Keratinocyte (primary cell): ENCODE data around the gene GDF9. TPM values are rescaled to one million over a fixed set of nuclear protein-coding genes. Genes with fewer than 3 reads are reported as not detected.

ENCODE experiments used
- DNase-seq: peaks from one replicate; pipeline ENCODE4 v3.0.0-alpha.2; 2011; ENCODE audit warnings: low read depth, missing footprints, low spot score
- FAIRE-seq: peaks from 2 replicates; lab custom pipeline; 2011; peaks lifted over from hg19 to GRCh38; lab: Jason Lieb, UNC
- H2AFZ ChIP-seq: 2 replicates; pipeline ENCODE4 v1.6.0; 2012; ENCODE audit warnings: low read length, control low read depth, inconsistent platforms; ENCODE audit not compliant: control insufficient read depth
- H3K27ac ChIP-seq: 2 replicates; pipeline ENCODE4 v1.5.1; 2011; ENCODE audit warnings: low read length; ENCODE audit not compliant: control insufficient read depth, insufficient read depth
- H3K27me3 ChIP-seq: 3 replicates; pipeline ENCODE4 v1.6.0; 2011; ENCODE audit warnings: low read length; ENCODE audit not compliant: control insufficient read depth, insufficient read depth; ENCODE audit errors: extremely low read depth
- H3K36me3 ChIP-seq, 2 experiments: 2 replicates in 1 of 2; 3 replicates in 1 of 2; pipeline ENCODE4 v1.5.1; 2011; ENCODE audit warnings: low read length in 2 of 2, mild to moderate bottlenecking in 1 of 2; ENCODE audit not compliant: control insufficient read depth in 2 of 2, insufficient read depth in 2 of 2; ENCODE audit errors: extremely low read depth in 1 of 2
- H3K4me1 ChIP-seq: 3 replicates; pipeline ENCODE4 v1.5.1; 2011; ENCODE audit warnings: low read length; ENCODE audit not compliant: control insufficient read depth, insufficient read depth; ENCODE audit errors: extremely low read depth
- H3K4me2 ChIP-seq: 3 replicates; pipeline ENCODE4 v1.6.0; 2011; ENCODE audit warnings: low read depth, low read length; ENCODE audit not compliant: control insufficient read depth, insufficient read depth; ENCODE audit errors: extremely low read depth
- H3K4me3 ChIP-seq, 3 experiments: fragments of 200-600 bp in 1 of 3; sonication (generic) in 1 of 3; 2 replicates in 2 of 3; 3 replicates in 1 of 3; pipeline ENCODE4 v1.5.1; 2011 to 2016; ENCODE audit warnings: low read length in 3 of 3, mild to moderate bottlenecking in 3 of 3, control low read depth in 2 of 3, inconsistent platforms in 1 of 3, low read depth in 1 of 3, mixed read lengths in 1 of 3, mixed run types in 1 of 3, moderate library complexity in 1 of 3; ENCODE audit not compliant: control insufficient read depth in 2 of 3, insufficient read depth in 2 of 3; ENCODE audit errors: extremely low read depth in 1 of 3
- H3K79me2 ChIP-seq: 2 replicates; pipeline ENCODE4 v1.6.0; 2012; ENCODE audit warnings: low read length; ENCODE audit not compliant: control insufficient read depth, insufficient read depth
- H3K9ac ChIP-seq: 3 replicates; pipeline ENCODE4 v1.6.0; 2011; ENCODE audit warnings: low read length; ENCODE audit not compliant: control insufficient read depth, insufficient read depth; ENCODE audit errors: extremely low read depth
- H3K9me1 ChIP-seq: 3 replicates; pipeline ENCODE4 v1.6.0; 2011; ENCODE audit warnings: low read length; ENCODE audit not compliant: control insufficient read depth, insufficient read depth; ENCODE audit errors: extremely low read depth
- H3K9me3 ChIP-seq: 2 replicates; pipeline ENCODE4 v1.5.1; 2012; ENCODE audit warnings: low read depth, low read length; ENCODE audit not compliant: control insufficient read depth
- H4K20me1 ChIP-seq: 3 replicates; pipeline ENCODE4 v1.6.0; 2011; ENCODE audit warnings: low read length; ENCODE audit not compliant: control insufficient read depth, insufficient read depth; ENCODE audit errors: extremely low read depth
- CTCF ChIP-seq, 3 experiments: IDR thresholded peaks in 1 of 3; conservative IDR thresholded peaks in 1 of 3; optimal IDR thresholded peaks in 1 of 3; 2 replicates in 2 of 3; 3 replicates in 1 of 3; pipeline versions ENCODE3 to v1.5.1; 2011; ENCODE audit warnings: low read length in 3 of 3, mild to moderate bottlenecking in 3 of 3, moderate library complexity in 2 of 3, control low read depth in 1 of 3, inconsistent platforms in 1 of 3; ENCODE audit not compliant: insufficient read depth in 2 of 3; ENCODE audit errors: extremely low read depth in 1 of 3
- EZH2 ChIP-seq: IDR thresholded peaks from one replicate; pipeline ENCODE4 v1.6.1; 2012; ENCODE audit warnings: inconsistent platforms, mild to moderate bottlenecking, low read length, moderate library complexity
- dilution Hi-C: fragments of 300-500 bp; cut with MboI; formaldehyde crosslinking; loops from one replicate; pipeline ENCODE4 v1.7.0; 2020; ENCODE audit warnings: low sequenced_read_pairs; ENCODE audit not compliant: extremely low pct_ligation_motif_present
- polyA plus RNA-seq, 5 experiments: library from polyadenylated mRNA; depleted of rRNA in 3 of 5; stranded (reverse) in 3 of 5; stranded (forward) in 1 of 5; unstranded in 1 of 5; fragments of >200 nt; gene quantifications; 1 replicate in 1 of 5; 2 replicates in 3 of 5; 3 replicates in 1 of 5; pipeline versions ENCODE4 v1.2.1 to v1.2.3, GENCODE V29; 2011 to 2012; ENCODE audit warnings: missing spikeins in 2 of 5, low read depth in 1 of 5, low replicate concordance in 1 of 5

GDF9 gene
- polyA plus RNA-seq, 1 donor (not counting 4 experiments of a cell fraction or from before 2014, with no cell fraction given), result 0.21 TPM

- no peak for DNase-seq
- no peak overlapping the region for H3K27ac ChIP-seq
- H3K27me3 ChIP-seq, result no peaks in the 10 kb centered on the region
- no peaks in the 10 kb centered on the region for H3K9me3 ChIP-seq
- H3K4me2 ChIP-seq, result no peak overlapping the region
- dilution Hi-C loops, result no loop called here
- H3K36me3 ChIP-seq, result no peaks in the 10 kb centered on the region
- H3K9ac ChIP-seq, result no peak overlapping the region
- FAIRE-seq, result no peak
- H2AFZ ChIP-seq, result no peak overlapping the region
- no peak for TF ChIP-seq EZH2
- TF ChIP-seq CTCF (optimal IDR thresholded peaks at IDR 0.05 in 1 of 3, IDR thresholded peaks at IDR 0.05 in 1 of 3, conservative IDR thresholded peaks at IDR 0.05 in 1 of 3; ENCODE audit: extremely low read depth in 1 of 3, insufficient read depth in 2 of 3, low read length in 3 of 3), result no peak
- H3K4me3 ChIP-seq, result no peak overlapping the region
- H4K20me1 ChIP-seq, result no peaks in the 10 kb centered on the region
- no peaks in the 10 kb centered on the region for H3K79me2 ChIP-seq
- no peaks in the 10 kb centered on the region for H3K9me1 ChIP-seq
- H3K4me1 ChIP-seq, result no peaks in the 10 kb centered on the region
Measured at GRCh38 chr5:132854301-132854700, 12.0 kb downstream of the GDF9 start.

GRCh38 chr5:132853790-132854189 is 12.5 kb downstream of the GDF9 start:
- no peaks in the 10 kb centered on the region for H3K36me3 ChIP-seq
- DNase-seq (no peak), FAIRE-seq (no peak)
- H3K9me3 ChIP-seq, result no peaks in the 10 kb centered on the region
- H3K9me1 ChIP-seq, result no peaks in the 10 kb centered on the region
- no peaks in the 10 kb centered on the region for H4K20me1 ChIP-seq
- H2AFZ ChIP-seq, result no peak overlapping the region
- H3K27me3 ChIP-seq, result no peaks in the 10 kb centered on the region
- H3K27ac ChIP-seq, result no peak overlapping the region
- no peak overlapping the region for H3K9ac ChIP-seq
- no peak overlapping the region for H3K4me2 ChIP-seq
- H3K4me3 ChIP-seq, result no peak overlapping the region
- dilution Hi-C loops, result no loop called here
- no peaks in the 10 kb centered on the region for H3K79me2 ChIP-seq
- no peaks in the 10 kb centered on the region for H3K4me1 ChIP-seq
- TF ChIP-seq EZH2 (no peak), CTCF (optimal IDR thresholded peaks at IDR 0.05 in 1 of 3, IDR thresholded peaks at IDR 0.05 in 1 of 3, conservative IDR thresholded peaks at IDR 0.05 in 1 of 3; ENCODE audit: extremely low read depth in 1 of 3, insufficient read depth in 2 of 3, low read length in 3 of 3) (no peak)
